Activated naive CD4-positive, alpha-beta T cell (primary cell): ENCODE results near the gene COMMD6.

Experiments
- DNase-seq, 4 experiments: peaks; one replicate each; lab custom pipeline; 2025; lab: John Stamatoyannopoulos, UW

COMMD6 gene

DNA sequence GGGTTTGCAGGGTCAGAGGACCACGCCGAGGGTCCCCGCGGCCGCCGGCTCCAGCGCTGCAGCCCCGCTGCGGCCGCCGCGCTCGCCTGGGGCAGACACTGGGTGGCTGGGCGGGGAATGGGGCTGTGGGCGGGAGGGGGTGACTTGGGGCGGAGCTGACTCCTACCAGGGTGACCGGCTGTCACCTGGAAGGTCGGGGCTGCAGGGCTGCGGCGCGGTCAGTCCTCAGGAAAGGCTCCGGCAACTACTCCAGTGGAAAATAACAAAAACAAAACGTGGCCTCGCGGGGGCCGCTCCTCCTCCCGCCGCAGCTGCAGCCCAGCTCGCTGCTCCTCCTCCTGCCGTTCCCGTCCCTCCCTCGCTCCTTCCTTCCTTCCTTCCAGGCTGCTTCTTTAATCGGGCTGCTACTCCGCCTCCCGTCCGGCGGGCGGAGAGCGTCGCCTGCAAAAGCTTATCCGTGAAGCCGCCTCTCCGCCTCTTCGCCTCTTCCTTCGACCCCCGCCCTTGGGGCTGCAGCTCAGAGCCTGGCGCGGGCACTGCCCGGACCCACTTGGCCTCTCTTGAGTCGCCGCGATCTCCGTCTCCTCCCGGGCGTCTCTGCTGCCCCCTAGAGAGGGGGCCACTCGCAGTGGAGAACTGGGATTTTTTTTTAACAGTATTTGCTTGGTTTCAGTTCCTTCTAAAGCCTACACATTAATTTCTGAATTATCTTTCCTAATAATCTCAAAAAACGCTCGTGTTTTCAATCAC lies 55.4 kb downstream of the COMMD6 start, which contains the start of gene TBC1D4:
TSS of gene TBC1D4 (minus strand) at position 100 of the 750 bp plus-strand sequence. CDS start 402 bp downstream, outside the sequence.
- peak in 2 of 4 experiments; percentile 13 to 20 for DNase-seq

DNA sequence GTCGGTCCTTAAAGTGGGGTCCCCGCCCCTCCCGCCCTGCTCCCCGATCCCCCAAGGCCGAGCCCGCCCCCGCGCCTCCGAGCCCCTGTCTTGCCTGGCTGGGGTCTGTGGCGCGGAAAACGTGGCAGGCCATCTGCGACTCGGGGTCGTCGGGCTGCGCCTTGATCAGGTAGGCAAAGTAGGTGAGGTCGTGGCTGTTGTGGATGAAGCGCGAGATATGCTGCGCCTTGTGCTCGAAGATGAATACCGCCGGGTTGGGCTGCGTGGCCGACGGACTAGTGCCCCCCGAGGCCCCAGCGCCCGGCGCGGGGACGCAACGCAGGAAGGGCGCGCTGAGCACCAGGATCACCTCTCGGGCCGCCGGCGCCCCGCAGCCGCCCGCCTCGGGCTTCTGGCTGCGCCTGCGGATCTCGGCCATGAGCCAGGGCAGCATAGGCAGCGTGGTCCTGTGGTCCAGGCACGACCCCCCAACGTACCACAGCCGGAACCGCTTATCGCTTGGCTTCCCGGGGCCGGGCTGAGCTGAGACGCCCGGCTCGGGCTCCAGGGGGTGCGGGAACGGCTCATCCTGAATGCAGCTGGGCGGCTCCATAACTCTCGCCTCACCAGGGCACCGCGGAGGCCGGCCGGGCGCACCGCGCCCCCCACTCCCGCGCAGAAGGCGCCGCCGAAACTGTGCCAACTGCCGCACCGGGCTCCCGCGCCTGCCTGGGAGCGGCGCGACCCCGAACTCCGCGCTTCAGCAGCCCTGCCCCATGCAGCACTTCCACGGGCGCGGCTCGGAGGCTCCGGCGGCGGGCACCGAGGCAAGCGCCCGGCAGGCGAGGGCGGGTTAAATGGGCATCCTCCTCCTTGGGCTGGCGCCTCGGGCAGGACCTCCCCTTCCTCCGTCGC lies 56.2 kb downstream of the COMMD6 start:
- DNase-seq: no peak

DNA sequence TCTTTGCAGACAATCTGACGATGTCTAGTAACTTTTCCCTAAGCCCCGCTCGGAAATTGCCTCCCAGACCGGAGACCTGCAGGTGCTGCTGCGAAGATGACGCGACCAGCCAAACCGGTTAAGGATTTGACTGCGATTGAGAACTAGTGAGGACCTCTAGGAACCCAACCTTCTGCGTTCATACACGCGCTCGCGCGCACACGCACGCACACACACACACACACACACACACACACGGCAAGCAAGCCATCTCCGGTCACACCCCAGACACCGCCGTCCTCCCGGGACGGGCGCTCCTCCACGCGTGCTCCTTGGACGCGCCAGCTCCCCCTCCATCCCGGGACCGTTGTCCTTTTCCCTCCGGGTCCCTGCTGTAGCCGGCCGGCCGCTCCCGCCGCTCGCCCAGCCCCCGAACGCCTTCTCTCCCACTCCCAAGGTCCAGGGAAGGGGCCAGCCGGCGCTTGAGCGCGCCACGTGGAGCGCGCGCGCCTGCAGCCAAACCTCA lies 56.9 kb downstream of the COMMD6 start:
- peak in 2 of 4 experiments; percentile 6 to 8 for DNase-seq

DNA sequence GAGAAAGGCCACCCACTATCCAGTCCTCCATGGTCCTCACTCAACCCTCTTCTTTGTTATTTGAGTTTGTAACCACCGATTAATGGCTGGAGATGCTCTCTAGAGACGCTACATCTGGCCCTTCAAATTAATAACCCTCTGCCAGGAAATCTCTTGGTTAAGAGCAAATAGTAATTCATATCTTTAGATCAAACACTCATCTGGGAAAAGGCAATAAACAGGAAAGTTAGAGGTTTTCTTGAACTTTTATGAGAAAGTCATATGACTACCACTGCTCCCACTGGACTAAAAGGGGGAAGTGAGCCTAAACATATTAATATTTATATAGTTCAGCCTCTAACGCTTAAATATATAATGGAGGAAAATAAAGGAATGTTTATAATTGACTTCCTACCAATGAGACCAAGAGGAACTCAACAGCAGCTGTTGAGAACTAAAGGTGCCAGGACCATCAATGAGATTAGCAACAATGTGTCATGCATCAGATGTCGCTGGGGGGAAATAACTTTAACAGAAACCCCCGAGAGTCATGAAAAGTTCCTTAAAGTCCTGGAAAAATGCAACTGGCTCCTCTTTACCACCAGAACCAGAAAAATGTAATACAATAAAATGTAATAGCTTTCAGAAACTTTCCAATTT lies 58.4 kb downstream of the COMMD6 start:
- no peak for DNase-seq

DNA sequence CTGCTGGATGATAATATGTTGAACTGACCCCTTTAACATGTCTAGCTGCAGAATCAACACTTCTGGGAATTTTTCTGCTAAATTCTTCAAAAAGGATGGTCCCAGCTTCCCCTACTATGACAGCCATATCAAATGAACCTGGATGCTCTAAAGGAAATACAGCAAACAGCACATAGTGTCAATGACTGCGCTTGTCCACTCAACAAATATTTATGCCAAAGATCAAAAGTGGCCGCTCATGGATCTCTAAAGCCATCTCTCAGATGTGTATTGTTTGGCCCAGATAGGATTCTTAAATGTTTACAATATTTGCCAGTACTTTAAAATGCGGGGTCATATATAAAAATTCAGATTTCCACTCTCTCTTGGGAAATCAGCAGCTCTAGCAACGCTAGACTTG lies 59.0 kb downstream of the COMMD6 start:
- DNase-seq: no peak
